DMS153 (cell line): ENCODE data around the gene ATP8A1.
"Not testable (repeated sequence)": the region's sequence is repeated elsewhere in the genome, so short reads cannot be mapped to it uniquely, and the experiment has no call there.

ENCODE experiments used
- DNase-seq: peaks from one replicate; lab custom pipeline; 2025; lab: John Stamatoyannopoulos, UW

The ATP8A1 gene

GRCh38 chr4:42656944-42657792, at the start of gene ATP8A1:
ATP8A1 (minus strand) TSS chr4:42657105; CDS start chr4:42656873, 232 bp downstream.
- peak; percentile 69 for DNase-seq

- DNase-seq, result no peak
Observed at GRCh38 chr4:42706086-42706485, 49.2 kb upstream of the ATP8A1 start.

- no peak for DNase-seq
Observed at GRCh38 chr4:42703813-42704212, 46.9 kb upstream of the ATP8A1 start.

GRCh38 chr4:42702895-42703294, 46.0 kb upstream of the ATP8A1 start:
- DNase-seq, result no peak

GRCh38 chr4:42701780-42702179, 44.9 kb upstream of the ATP8A1 start:
- DNase-seq, result not testable (repeated sequence)

- DNase-seq, result no peak
Observed at GRCh38 chr4:42690537-42690936, 33.6 kb upstream of the ATP8A1 start.

GRCh38 chr4:42683393-42683792, 26.5 kb upstream of the ATP8A1 start:
- no peak for DNase-seq

- DNase-seq, result no peak
Observed at GRCh38 chr4:42678512-42678911, 21.6 kb upstream of the ATP8A1 start.

- DNase-seq, result no peak
Observed at GRCh38 chr4:42676066-42676951, 19.4 kb upstream of the ATP8A1 start.

GRCh38 chr4:42673082-42673425, 16.1 kb upstream of the ATP8A1 start:
- DNase-seq, result no peak

GRCh38 chr4:42672359-42673081, 15.6 kb upstream of the ATP8A1 start:
- no peak for DNase-seq

- DNase-seq, result no peak
Observed at GRCh38 chr4:42671431-42672194, 14.7 kb upstream of the ATP8A1 start.

GRCh38 chr4:42658261-42658660, 1.4 kb upstream of the ATP8A1 start:
- DNase-seq, result no peak

GRCh38 chr4:42656679-42656943, 294 bp downstream of the ATP8A1 start:
- no peak for DNase-seq

GRCh38 chr4:42655921-42656678, 805 bp downstream of the ATP8A1 start:
- DNase-seq, result no peak

- DNase-seq, result no peak
Observed at GRCh38 chr4:42655269-42655637, 1.7 kb downstream of the ATP8A1 start.

- no peak for DNase-seq
Observed at GRCh38 chr4:42654631-42655268, 2.2 kb downstream of the ATP8A1 start.

- no peak for DNase-seq
Observed at GRCh38 chr4:42653626-42654560, 3.0 kb downstream of the ATP8A1 start.

- DNase-seq, result not testable (repeated sequence)
Observed at GRCh38 chr4:42652529-42653231, 4.2 kb downstream of the ATP8A1 start.
